Measurements from ENCODE around the gene SAP130.

Gene SAP130

DNA sequence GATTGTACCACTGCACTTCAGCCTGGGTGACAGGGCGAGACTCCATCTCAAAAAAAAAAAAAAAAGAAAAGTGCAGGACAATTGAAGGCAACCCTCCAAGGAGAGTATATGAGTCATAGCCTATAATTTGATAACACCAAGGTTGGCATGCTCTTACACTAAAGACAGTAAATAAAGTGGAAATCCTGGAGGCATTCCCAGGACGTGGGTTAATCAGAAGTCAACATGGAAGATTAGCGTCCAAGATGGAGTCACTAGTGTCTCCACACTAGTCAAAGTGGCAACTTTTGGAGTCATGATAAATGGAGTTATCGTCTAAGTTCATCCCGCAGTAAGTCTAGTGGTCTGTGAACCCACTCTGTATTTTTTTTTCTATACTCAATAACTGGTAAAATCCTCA, 41.9 kb upstream of the SAP130 start:
- H3K9ac ChIP-seq (ENCODE audit: low read length): no peak overlapping the region
- TF ChIP-seq EZH2 (optimal IDR thresholded peaks at IDR 0.05; ENCODE audit: low read depth, low read length) (no peak), CTCF (IDR thresholded peaks at IDR 0.05; ENCODE audit: low read length) (no peak), EZH2phosphoT487 (IDR thresholded peaks at IDR 0.05; ENCODE audit: low read length) (no peak)
- no peaks in the 10 kb centered on the region for H3K4me1 ChIP-seq (ENCODE audit: low read length)
- no peaks in the 10 kb centered on the region for H3K9me2 ChIP-seq (replicated peaks; ENCODE audit: insufficient read depth, low read length)
- no peak overlapping the region for H3K27ac ChIP-seq (ENCODE audit: low read length)
- H3K4me2 ChIP-seq (ENCODE audit: low read depth, low read length): no peak overlapping the region
- H3K79me2 ChIP-seq (ENCODE audit: low read length): no peaks in the 10 kb centered on the region
- H2AFZ ChIP-seq (ENCODE audit: low read length): no peak overlapping the region
- no peaks in the 10 kb centered on the region for H3K9me3 ChIP-seq (replicated peaks; ENCODE audit: insufficient read depth, low read length)
- DNase-seq: no peak
- no peak overlapping the region for H3K4me3 ChIP-seq (ENCODE audit: low read length)
- H3K36me3 ChIP-seq (replicated peaks; ENCODE audit: insufficient read depth, low read length): no peaks in the 10 kb centered on the region
- H3K27me3 ChIP-seq (replicated peaks; ENCODE audit: insufficient read depth, low read length): no peaks in the 10 kb centered on the region
- no peaks in the 10 kb centered on the region for H3F3A ChIP-seq (ENCODE audit: insufficient read depth, low read length)
- no peaks in the 10 kb centered on the region for H4K20me1 ChIP-seq (ENCODE audit: insufficient read depth, low read length)

GRCh38 chr2:128064353-128064752, 36.5 kb upstream of the SAP130 start:
- H3F3A ChIP-seq (ENCODE audit: insufficient read depth, low read length): no peaks in the 10 kb centered on the region
- no peak overlapping the region for H3K9ac ChIP-seq (ENCODE audit: low read length)
- TF ChIP-seq EZH2phosphoT487 (IDR thresholded peaks at IDR 0.05; ENCODE audit: low read length): no peak
- TF ChIP-seq EZH2 (optimal IDR thresholded peaks at IDR 0.05; ENCODE audit: low read depth, low read length): no peak
- no peak for TF ChIP-seq CTCF (IDR thresholded peaks at IDR 0.05; ENCODE audit: low read length)
- H3K36me3 ChIP-seq (replicated peaks; ENCODE audit: insufficient read depth, low read length): no peaks in the 10 kb centered on the region
- H3K27me3 ChIP-seq (replicated peaks; ENCODE audit: insufficient read depth, low read length): no peaks in the 10 kb centered on the region
- no peak overlapping the region for H3K27ac ChIP-seq (ENCODE audit: low read length)
- no peak overlapping the region for H3K4me3 ChIP-seq (ENCODE audit: low read length)
- no peaks in the 10 kb centered on the region for H3K9me3 ChIP-seq (replicated peaks; ENCODE audit: insufficient read depth, low read length)
- no peaks in the 10 kb centered on the region for H4K20me1 ChIP-seq (ENCODE audit: insufficient read depth, low read length)
- no peaks in the 10 kb centered on the region for H3K9me2 ChIP-seq (replicated peaks; ENCODE audit: insufficient read depth, low read length)
- H3K4me2 ChIP-seq (ENCODE audit: low read depth, low read length): no peak overlapping the region
- H2AFZ ChIP-seq (ENCODE audit: low read length): no peak overlapping the region
- H3K79me2 ChIP-seq (ENCODE audit: low read length): no peaks in the 10 kb centered on the region
- no peak for DNase-seq
- H3K4me1 ChIP-seq (ENCODE audit: low read length): no peaks in the 10 kb centered on the region

DNA sequence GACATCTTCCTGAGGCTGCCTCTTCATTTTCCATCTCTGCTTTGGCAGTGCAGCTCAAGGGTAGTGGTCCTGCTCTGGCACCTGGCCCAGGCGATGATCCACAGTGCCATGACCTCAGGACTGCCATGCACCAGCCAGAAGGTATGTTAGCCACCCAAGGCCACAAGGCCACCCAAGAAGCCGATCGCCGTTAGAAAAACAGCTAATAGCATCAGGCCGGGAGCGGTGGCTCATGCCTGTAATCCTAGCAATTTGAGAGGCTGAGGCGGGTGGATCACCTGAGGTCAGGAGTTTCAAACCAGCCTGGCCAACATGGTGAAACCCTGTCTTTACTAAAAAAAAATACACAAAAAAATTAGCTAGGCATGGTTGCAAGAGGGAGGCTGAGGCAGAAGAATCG, 34.7 kb upstream of the SAP130 start:
- H4K20me1 ChIP-seq (ENCODE audit: insufficient read depth, low read length): no peaks in the 10 kb centered on the region
- H3K36me3 ChIP-seq (replicated peaks; ENCODE audit: insufficient read depth, low read length): no peaks in the 10 kb centered on the region
- H3K4me1 ChIP-seq (ENCODE audit: low read length): no peaks in the 10 kb centered on the region
- DNase-seq: no peak
- H3K9me3 ChIP-seq (replicated peaks; ENCODE audit: insufficient read depth, low read length): no peaks in the 10 kb centered on the region
- H2AFZ ChIP-seq (ENCODE audit: low read length): no peak overlapping the region
- no peaks in the 10 kb centered on the region for H3K79me2 ChIP-seq (ENCODE audit: low read length)
- H3K9ac ChIP-seq (ENCODE audit: low read length): no peak overlapping the region
- H3K4me2 ChIP-seq (ENCODE audit: low read depth, low read length): no peak overlapping the region
- TF ChIP-seq EZH2 (optimal IDR thresholded peaks at IDR 0.05; ENCODE audit: low read depth, low read length) (no peak), EZH2phosphoT487 (IDR thresholded peaks at IDR 0.05; ENCODE audit: low read length) (no peak), CTCF (IDR thresholded peaks at IDR 0.05; ENCODE audit: low read length) (no peak)
- H3K27me3 ChIP-seq (replicated peaks; ENCODE audit: insufficient read depth, low read length): no peaks in the 10 kb centered on the region
- H3K27ac ChIP-seq (ENCODE audit: low read length): no peak overlapping the region
- no peaks in the 10 kb centered on the region for H3F3A ChIP-seq (ENCODE audit: insufficient read depth, low read length)
- H3K9me2 ChIP-seq (replicated peaks; ENCODE audit: insufficient read depth, low read length): no peaks in the 10 kb centered on the region
- H3K4me3 ChIP-seq (ENCODE audit: low read length): no peak overlapping the region

Data from MM.1S (cell line).